ENCODE data around the gene FAM120C.

The FAM120C gene, protein sequence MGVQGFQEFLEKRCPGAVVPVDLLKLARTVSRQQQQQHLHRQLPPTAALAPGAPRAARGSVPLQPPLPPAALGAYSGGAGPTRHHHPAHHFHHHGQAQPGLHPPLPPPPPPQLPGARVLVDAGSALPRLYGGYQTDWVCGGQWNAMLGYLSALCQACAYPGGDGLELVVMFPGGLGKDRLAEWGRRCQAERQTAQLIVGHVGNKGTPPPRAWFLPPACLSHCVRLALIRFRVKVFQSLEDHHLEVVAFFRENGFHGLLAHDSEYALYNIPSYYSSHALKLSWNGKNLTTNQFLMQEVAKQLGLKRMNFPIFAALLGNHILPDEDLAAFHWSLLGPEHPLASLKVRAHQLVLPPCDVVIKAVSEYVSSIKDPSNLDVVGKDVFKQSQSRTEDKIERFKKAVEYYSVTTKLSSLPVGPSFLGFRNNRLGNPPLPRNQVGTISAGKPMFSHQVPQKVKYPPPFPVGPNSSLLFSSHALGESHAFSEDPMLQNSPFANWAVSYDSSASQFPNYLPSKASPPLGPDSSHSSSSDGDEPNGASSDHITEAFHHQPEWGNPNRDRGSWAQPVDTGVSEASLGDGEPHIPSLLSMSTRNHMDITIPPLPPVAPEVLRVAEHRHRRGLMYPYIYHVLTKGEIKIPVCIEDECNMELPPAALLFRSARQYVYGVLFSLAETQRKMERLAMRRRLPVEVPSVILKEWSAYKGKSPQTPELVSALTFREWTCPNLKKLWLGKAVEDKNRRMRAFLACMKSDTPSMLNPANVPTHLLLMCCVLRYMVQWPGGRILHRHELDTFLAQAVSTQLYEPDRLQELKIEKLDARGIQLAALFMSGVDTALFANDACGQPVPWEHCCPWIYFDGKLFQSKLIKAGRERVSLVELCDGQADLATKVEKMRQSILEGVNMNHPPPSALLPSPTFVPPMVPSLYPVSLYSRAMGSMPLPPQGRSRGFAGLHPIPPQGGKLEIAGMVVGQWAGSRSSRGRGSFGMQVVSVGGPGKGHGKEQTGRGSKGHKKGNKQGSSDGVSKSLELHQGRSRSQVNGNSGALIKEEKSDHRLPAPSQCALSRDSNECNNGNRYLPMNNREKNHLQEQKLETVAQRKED

DNA sequence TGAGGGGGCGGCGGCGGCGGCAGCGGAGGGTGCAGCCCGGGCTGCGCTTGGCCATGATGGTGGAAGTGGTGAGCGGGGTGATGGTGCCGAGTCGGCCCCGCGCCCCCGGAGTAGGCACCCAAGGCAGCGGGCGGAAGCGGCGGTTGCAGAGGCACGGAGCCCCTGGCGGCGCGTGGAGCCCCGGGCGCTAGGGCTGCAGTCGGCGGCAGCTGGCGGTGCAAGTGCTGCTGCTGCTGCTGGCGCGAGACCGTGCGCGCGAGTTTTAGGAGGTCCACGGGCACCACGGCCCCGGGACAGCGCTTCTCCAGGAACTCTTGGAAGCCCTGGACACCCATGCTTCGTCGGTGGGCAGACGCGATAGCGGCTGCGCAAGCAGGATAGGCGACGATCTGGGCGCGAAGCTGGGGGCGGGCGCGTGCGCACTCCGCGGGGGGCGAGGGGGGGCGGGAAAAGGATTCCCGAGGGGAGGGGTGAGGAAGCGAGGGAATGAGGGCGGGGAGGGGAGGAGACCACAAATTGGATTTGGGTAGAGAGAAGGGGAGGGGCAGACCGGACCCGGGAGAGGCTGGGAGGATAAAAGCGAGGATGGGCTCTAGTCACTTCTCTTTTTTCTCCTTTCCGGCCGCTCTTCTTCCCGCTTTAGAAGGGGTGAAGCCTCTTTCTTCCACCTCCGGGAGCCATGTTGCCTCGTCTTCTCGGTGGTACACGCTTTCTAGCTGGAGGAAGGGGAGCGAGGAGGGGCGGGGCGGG, at the start of gene FAM120C:
Gene FAM120C, minus strand, starts transcription at position 391 of the 750 bp plus-strand sequence. Its CDS starts 56 bp downstream, at position 335.
- TF ChIP-seq EZH2 (optimal IDR thresholded peaks at IDR 0.05; ENCODE audit: low read depth, low read length) = no peak
- TF ChIP-seq, protein P1, sequence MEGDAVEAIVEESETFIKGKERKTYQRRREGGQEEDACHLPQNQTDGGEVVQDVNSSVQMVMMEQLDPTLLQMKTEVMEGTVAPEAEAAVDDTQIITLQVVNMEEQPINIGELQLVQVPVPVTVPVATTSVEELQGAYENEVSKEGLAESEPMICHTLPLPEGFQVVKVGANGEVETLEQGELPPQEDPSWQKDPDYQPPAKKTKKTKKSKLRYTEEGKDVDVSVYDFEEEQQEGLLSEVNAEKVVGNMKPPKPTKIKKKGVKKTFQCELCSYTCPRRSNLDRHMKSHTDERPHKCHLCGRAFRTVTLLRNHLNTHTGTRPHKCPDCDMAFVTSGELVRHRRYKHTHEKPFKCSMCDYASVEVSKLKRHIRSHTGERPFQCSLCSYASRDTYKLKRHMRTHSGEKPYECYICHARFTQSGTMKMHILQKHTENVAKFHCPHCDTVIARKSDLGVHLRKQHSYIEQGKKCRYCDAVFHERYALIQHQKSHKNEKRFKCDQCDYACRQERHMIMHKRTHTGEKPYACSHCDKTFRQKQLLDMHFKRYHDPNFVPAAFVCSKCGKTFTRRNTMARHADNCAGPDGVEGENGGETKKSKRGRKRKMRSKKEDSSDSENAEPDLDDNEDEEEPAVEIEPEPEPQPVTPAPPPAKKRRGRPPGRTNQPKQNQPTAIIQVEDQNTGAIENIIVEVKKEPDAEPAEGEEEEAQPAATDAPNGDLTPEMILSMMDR (IDR thresholded peaks at IDR 0.05; ENCODE audit: low read length) = no peak
- TF ChIP-seq EZH2phosphoT487 (IDR thresholded peaks at IDR 0.05; ENCODE audit: low read length) = no peak
- H3K36me3 ChIP-seq (replicated peaks; ENCODE audit: insufficient read depth, low read length) = no peaks in the 10 kb centered on the region
- H3K4me1 ChIP-seq (ENCODE audit: low read length) = peaks cover 11% of the 10 kb centered on the region; the same call in 1 of the 2 replicates
- peak within 1 kb of the TSS; percentile 78; the same call in 1 of the 2 replicates for H2AFZ ChIP-seq (ENCODE audit: low read length)
- H3K9ac ChIP-seq (ENCODE audit: low read length) = peak within 1 kb of the TSS; percentile 94
- peak within 1 kb of the TSS; percentile 70 for H3K27ac ChIP-seq (ENCODE audit: low read length)
- no peaks in the 10 kb centered on the region for H3F3A ChIP-seq (ENCODE audit: insufficient read depth, low read length)
- peak within 1 kb of the TSS; percentile 85 for H3K4me2 ChIP-seq (ENCODE audit: low read depth, low read length)
- no peaks in the 10 kb centered on the region for H3K9me3 ChIP-seq (replicated peaks; ENCODE audit: insufficient read depth, low read length)
- H3K27me3 ChIP-seq (replicated peaks; ENCODE audit: insufficient read depth, low read length) = no peaks in the 10 kb centered on the region
- H3K9me2 ChIP-seq (replicated peaks; ENCODE audit: insufficient read depth, low read length) = no peaks in the 10 kb centered on the region
- peak; percentile 66 for DNase-seq
- H3K79me2 ChIP-seq (ENCODE audit: low read length) = peaks cover 35% of the 10 kb centered on the region
- H4K20me1 ChIP-seq (ENCODE audit: insufficient read depth, low read length) = no peaks in the 10 kb centered on the region
- H3K4me3 ChIP-seq (ENCODE audit: low read length) = peak within 1 kb of the TSS; percentile 74

DNA sequence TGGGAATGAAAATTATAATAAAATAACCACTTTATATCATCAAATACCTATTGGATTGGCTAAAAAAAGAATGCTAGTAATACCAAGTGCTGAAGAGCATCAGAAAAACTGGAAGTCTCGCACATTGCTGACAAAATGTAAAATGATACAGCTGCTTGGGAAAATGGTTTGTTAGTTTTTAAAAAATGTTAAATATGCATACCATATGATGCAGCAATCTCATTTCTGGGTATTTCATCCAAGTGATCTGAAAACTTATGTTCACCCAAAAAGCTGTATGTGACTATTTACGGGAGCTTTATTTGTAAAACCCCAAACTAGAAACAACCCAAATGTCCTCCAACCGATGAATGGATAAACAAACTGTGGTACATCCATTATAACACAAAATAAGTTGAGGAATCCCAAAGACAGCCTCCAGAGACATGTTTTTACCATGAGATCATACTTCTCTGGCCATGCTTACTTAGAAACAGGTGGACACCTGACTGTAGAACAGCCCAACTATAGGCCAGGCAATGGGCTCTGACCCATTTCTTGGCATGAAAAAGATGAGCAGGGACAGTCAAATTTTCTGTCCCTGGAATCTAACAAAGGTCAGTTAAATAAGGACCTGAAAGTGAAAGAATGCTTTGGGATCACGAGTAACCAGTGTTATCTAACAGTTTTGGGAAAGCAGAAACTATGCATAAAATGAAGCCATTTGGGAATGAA, 47.5 kb upstream of the FAM120C start:
- H3K27me3 ChIP-seq (replicated peaks; ENCODE audit: insufficient read depth, low read length) = no peaks in the 10 kb centered on the region
- H3K9ac ChIP-seq (ENCODE audit: low read length) = no peak overlapping the region
- H4K20me1 ChIP-seq (ENCODE audit: insufficient read depth, low read length) = no peaks in the 10 kb centered on the region
- no peak overlapping the region for H3K4me3 ChIP-seq (ENCODE audit: low read length)
- no peaks in the 10 kb centered on the region for H3K9me2 ChIP-seq (replicated peaks; ENCODE audit: insufficient read depth, low read length)
- no peak overlapping the region for H3K27ac ChIP-seq (ENCODE audit: low read length)
- no peaks in the 10 kb centered on the region for H3K9me3 ChIP-seq (replicated peaks; ENCODE audit: insufficient read depth, low read length)
- no peaks in the 10 kb centered on the region for H3K79me2 ChIP-seq (ENCODE audit: low read length)
- TF ChIP-seq EZH2 (optimal IDR thresholded peaks at IDR 0.05; ENCODE audit: low read depth, low read length) (no peak), EZH2phosphoT487 (IDR thresholded peaks at IDR 0.05; ENCODE audit: low read length) (no peak)
- TF ChIP-seq, protein P1 (IDR thresholded peaks at IDR 0.05; ENCODE audit: low read length) = no peak
- no peaks in the 10 kb centered on the region for H3K4me1 ChIP-seq (ENCODE audit: low read length)
- no peak overlapping the region for H2AFZ ChIP-seq (ENCODE audit: low read length)
- no peaks in the 10 kb centered on the region for H3F3A ChIP-seq (ENCODE audit: insufficient read depth, low read length)
- no peak overlapping the region for H3K4me2 ChIP-seq (ENCODE audit: low read depth, low read length)
- no peak for DNase-seq
- H3K36me3 ChIP-seq (replicated peaks; ENCODE audit: insufficient read depth, low read length) = no peaks in the 10 kb centered on the region

DNA sequence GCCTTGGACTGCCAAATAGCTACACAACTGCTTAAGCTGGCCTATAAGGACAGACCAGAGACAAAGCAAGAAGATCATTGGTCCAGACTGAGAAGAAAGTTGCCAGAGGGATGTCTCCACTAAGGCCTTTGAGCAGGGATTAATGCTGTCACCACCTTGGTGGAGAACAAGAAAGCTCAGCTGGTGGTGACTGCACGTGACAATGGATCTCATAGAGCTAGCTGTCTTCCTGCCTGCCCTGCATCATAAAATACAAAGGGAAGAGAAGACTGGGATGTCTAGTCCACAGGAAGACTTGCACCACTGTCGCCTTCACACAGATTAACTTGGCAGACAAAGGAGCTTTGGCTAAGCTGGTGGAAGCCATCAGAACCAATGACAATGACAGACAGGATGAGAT, 40.5 kb upstream of the FAM120C start:
- Histone ChIP-seq H4K20me1 (ENCODE audit: insufficient read depth, low read length) (no peaks in the 10 kb centered on the region), H3K9ac (ENCODE audit: low read length) (no peak overlapping the region), H3K9me3 (replicated peaks; ENCODE audit: insufficient read depth, low read length) (no peaks in the 10 kb centered on the region), H3K4me2 (ENCODE audit: low read depth, low read length) (no peak overlapping the region), H3K27me3 (replicated peaks; ENCODE audit: insufficient read depth, low read length) (no peaks in the 10 kb centered on the region), H3K4me1 (ENCODE audit: low read length) (no peaks in the 10 kb centered on the region), H3K9me2 (replicated peaks; ENCODE audit: insufficient read depth, low read length) (no peaks in the 10 kb centered on the region), H3K36me3 (replicated peaks; ENCODE audit: insufficient read depth, low read length) (no peaks in the 10 kb centered on the region), H3K27ac (ENCODE audit: low read length) (no peak overlapping the region), H3F3A (ENCODE audit: insufficient read depth, low read length) (no peaks in the 10 kb centered on the region), H2AFZ (ENCODE audit: low read length) (no peak overlapping the region), H3K4me3 (ENCODE audit: low read length) (no peak overlapping the region), H3K79me2 (ENCODE audit: low read length) (no peaks in the 10 kb centered on the region)
- DNase-seq = no peak
- TF ChIP-seq EZH2 (optimal IDR thresholded peaks at IDR 0.05; ENCODE audit: low read depth, low read length) = no peak
- no peak for TF ChIP-seq EZH2phosphoT487 (IDR thresholded peaks at IDR 0.05; ENCODE audit: low read length)
- TF ChIP-seq, protein P1 (IDR thresholded peaks at IDR 0.05; ENCODE audit: low read length) = no peak

Data from MM.1S (cell line).